Lung (tissue), 12 donors: ENCODE results near the gene KLHDC3. TPM values are rescaled to one million over a fixed set of nuclear protein-coding genes. Genes with fewer than 3 reads are reported as not detected.
A peak's percentile ranks its signal among the peaks of the same experiment; 100 is the strongest.

Experiments used
- ATAC-seq: fragments of 200-7000 bp; cut with Tn5 transposase; one replicate; pipeline ENCODE4 v1.9.1; 2020; ENCODE audit warnings: moderate number of reproducible peaks; ENCODE audit not compliant: insufficient read depth, low FRiP score
- DNase-seq, 3 donors: peaks; one replicate each; pipeline ENCODE4 v3.0.0-alpha.2; 2013 to 2017
- H3K27ac ChIP-seq, 2 donors: one replicate each; pipeline ENCODE4 v1.5.1; 2013; ENCODE audit warnings: mild to moderate bottlenecking in 2 of 2, moderate library complexity in 2 of 2, control low read depth in 1 of 2, inconsistent platforms in 1 of 2, low read depth in 1 of 2, low read length in 1 of 2
- H3K27me3 ChIP-seq, 3 donors: one replicate each; pipeline ENCODE4 v1.5.1; 2013; ENCODE audit warnings: low read length in 2 of 3; ENCODE audit not compliant: control insufficient read depth in 3 of 3, insufficient read depth in 3 of 3
- H3K36me3 ChIP-seq, 4 donors: one replicate each; pipeline ENCODE4 v1.5.1; 2013; ENCODE audit warnings: low read length in 4 of 4, mild to moderate bottlenecking in 1 of 4, moderate library complexity in 1 of 4; ENCODE audit not compliant: control insufficient read depth in 4 of 4, insufficient read depth in 4 of 4
- H3K4me1 ChIP-seq, 5 donors: one replicate each; pipeline ENCODE4 v1.5.1; 2013; ENCODE audit warnings: low read length in 5 of 5, mild to moderate bottlenecking in 2 of 5, moderate library complexity in 1 of 5; ENCODE audit not compliant: control insufficient read depth in 5 of 5, insufficient read depth in 5 of 5
- H3K4me3 ChIP-seq: one replicate; pipeline ENCODE4 v1.5.1; 2013; ENCODE audit warnings: mild to moderate bottlenecking, control low read depth, moderate library complexity
- H3K9ac ChIP-seq, 2 donors: one replicate each; pipeline ENCODE4 v1.5.1; 2013; ENCODE audit warnings: low read length in 2 of 2, control low read depth in 1 of 2; ENCODE audit not compliant: insufficient read depth in 1 of 2
- H3K9me3 ChIP-seq, 4 donors: one replicate each; pipeline ENCODE4 v1.5.1; 2013; ENCODE audit warnings: low read length in 3 of 4, mild to moderate bottlenecking in 1 of 4, moderate library complexity in 1 of 4; ENCODE audit not compliant: control insufficient read depth in 4 of 4, insufficient read depth in 3 of 4
- WGBS, 2 donors: extraction: QIAGEN DNeasy Blood & Tissue Kit; methylation state at CpG; one replicate each; pipeline ENCODE4 v1.1.7; 2013; 5-methylcytosine and 5-hydroxymethylcytosine counted together
- polyA plus RNA-seq, 2 donors: library from polyadenylated mRNA; stranded (reverse); fragments of 200-250 nt; gene quantifications; one replicate each; pipeline ENCODE4 v1.2.1, GENCODE V29; 2013
- total RNA-seq, 2 donors: library from RNA; depleted of rRNA in 1 of 2; stranded (reverse); fragments of >200 nt in 1 of 2; gene quantifications; one replicate each; pipeline ENCODE4 v1.2.1, GENCODE V29; 2014 to 2021
- TF ChIP-seq, protein P1 (sequence below): IDR thresholded peaks from 2 replicates; pipeline ENCODE4 v1.5.1; 2012; ENCODE audit warnings: mild to moderate bottlenecking; ENCODE audit errors: control extremely low read depth, extremely low read depth
- donor health status: control.
- donor health status: control.
- donor health status: Bipolar disorder and iron deficiency.
- donor health status: healthy.
- donor health status: DM: yes; HTN: yes; CAD: no.

The KLHDC3 gene
- total and polyA plus RNA-seq, 4 donors: 46.3 to 74.4 (median 54.5) TPM

DNA sequence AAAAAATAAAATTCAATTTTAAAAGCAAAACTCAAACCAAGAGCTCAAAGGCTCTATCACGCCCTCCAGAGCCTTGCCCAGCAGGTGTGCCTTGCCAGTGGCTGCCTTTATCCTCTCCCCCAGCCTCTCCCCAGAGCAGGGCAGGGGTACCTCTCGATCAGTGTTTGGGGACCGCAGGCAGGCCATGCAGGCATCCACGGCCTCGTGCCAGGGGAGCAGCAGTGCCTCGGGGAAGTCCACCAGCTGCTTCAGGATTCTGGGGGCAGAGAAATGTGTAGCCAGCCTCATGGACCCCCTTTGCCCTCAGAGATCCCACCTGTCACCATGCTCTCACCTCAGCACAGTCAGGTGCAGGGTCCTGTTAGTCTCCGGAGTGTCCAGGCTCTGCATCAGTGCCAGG, 33.9 kb downstream of the KLHDC3 start:
- Histone ChIP-seq H3K4me3 (no peak overlapping the region), H3K4me1 (peaks cover 0 to 24% (median 3%) of the 10 kb centered on the region in 5 donors), H3K9ac (no peak overlapping the region), H3K27ac (no peak overlapping the region), H3K9me3 (no peaks in the 10 kb centered on the region), H3K27me3 (no peaks in the 10 kb centered on the region), H3K36me3 (peaks cover 0 to 59% (median 45%) of the 10 kb centered on the region in 4 donors)
- TF ChIP-seq, protein P1, sequence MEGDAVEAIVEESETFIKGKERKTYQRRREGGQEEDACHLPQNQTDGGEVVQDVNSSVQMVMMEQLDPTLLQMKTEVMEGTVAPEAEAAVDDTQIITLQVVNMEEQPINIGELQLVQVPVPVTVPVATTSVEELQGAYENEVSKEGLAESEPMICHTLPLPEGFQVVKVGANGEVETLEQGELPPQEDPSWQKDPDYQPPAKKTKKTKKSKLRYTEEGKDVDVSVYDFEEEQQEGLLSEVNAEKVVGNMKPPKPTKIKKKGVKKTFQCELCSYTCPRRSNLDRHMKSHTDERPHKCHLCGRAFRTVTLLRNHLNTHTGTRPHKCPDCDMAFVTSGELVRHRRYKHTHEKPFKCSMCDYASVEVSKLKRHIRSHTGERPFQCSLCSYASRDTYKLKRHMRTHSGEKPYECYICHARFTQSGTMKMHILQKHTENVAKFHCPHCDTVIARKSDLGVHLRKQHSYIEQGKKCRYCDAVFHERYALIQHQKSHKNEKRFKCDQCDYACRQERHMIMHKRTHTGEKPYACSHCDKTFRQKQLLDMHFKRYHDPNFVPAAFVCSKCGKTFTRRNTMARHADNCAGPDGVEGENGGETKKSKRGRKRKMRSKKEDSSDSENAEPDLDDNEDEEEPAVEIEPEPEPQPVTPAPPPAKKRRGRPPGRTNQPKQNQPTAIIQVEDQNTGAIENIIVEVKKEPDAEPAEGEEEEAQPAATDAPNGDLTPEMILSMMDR: no peak
- WGBS, 2 donors: 92 to 95% methylated on average over 7 of the region's 7 CpGs
- no peak for DNase-seq
- no peak for ATAC-seq

DNA sequence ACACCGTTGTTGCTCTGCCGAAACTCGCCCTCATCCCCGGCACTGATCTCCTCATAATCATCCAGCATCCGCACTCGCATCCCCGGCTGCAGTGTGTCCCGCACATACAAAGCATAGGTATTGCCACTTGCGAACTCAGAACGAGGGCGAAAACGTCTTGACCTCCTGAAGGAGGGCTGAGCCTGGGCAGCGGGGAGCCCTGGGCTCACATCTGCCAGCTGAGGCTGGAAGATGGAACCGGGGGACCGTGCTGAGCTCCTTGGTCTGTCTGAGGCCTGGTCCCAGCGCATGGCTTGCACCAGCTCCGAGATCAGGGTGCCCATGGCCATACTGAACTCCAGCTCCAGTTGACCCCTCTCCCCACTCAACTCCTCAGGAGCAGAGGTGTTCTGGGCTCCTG, 36.9 kb downstream of the KLHDC3 start:
- Histone ChIP-seq H3K36me3 (peaks cover 0 to 45% (median 40%) of the 10 kb centered on the region in 4 donors), H3K9ac (peak overlapping the region in 1 of 2 donors; percentile 11), H3K4me3 (no peak overlapping the region), H3K9me3 (no peaks in the 10 kb centered on the region), H3K4me1 (peaks cover 0 to 31% (median 7%) of the 10 kb centered on the region in 5 donors), H3K27me3 (no peaks in the 10 kb centered on the region), H3K27ac (no peak overlapping the region)
- ATAC-seq (no peak), DNase-seq (no peak)
- TF ChIP-seq, protein P1: no peak
- 93 to 97% methylated on average over 17 of the region's 17 CpGs for WGBS, 2 donors

DNA sequence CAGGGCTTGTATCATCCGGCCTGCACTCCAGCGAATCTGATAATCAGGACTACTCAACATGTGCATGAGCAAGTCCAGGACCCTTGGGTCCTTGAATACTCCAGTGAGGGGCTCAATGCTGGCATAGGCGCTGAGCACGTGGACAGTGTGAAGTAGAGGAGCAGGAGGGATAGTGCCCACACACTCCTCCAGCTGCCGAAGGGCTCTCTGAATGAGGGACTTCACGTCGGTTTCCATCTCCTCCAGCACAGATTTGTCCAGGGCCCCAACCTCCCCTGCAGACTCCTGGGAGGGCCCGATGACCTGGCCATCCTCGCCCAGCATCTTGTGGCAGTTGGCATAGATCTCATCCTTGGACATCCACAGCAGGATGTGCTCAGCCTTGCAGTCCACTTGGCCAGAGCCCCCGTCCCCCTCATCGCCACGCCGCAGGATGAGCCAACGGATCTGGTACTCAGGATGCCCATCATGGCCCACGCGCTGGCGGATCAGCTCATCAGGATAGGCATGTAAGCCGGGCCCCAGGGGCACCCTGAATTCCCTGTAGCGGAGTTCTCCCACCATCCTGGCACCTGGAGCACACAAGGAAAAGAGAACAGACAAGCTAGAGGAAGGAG, 38.3 kb downstream of the KLHDC3 start:
- H3K27ac ChIP-seq: peak overlapping the region in 1 of 2 donors; percentile 43
- H3K36me3 ChIP-seq: peaks cover 0 to 39% (median 27%) of the 10 kb centered on the region in 4 donors
- no peaks in the 10 kb centered on the region for H3K9me3 ChIP-seq
- DNase-seq: no peak
- H3K4me3 ChIP-seq: no peak overlapping the region
- 85 to 90% methylated on average over 19 of the region's 19 CpGs for WGBS, 2 donors
- H3K4me1 ChIP-seq: peaks cover 0 to 31% (median 7%) of the 10 kb centered on the region in 5 donors
- ATAC-seq: no peak
- H3K9ac ChIP-seq: peak overlapping the region; percentile 66 to 87
- H3K27me3 ChIP-seq: no peaks in the 10 kb centered on the region
- TF ChIP-seq, protein P1: no peak
